ENCODE measurements around the gene KCNMB2.

GRCh38 chr3:178529606-178530225, 6.5 kb upstream of the KCNMB2 start:
- TF ChIP-seq CTCF (IDR thresholded peaks at IDR 0.05) (no peak), POLR2A (IDR thresholded peaks at IDR 0.05) (no peak)
